Stimulated activated CD4-positive, alpha-beta T cell treated with anti-CD3 and anti-CD28 coated beads, TNF-alpha, amount 100 ng/mL, for 48 hours (primary cell): ENCODE measurements around the gene GNG7.
A peak's percentile ranks its signal among the peaks of the same experiment; 100 is the strongest.
"Not testable (repeated sequence)": the region's sequence is repeated elsewhere in the genome, so short reads cannot be mapped to it uniquely, and the experiment has no call there.

Source experiments
- DNase-seq, 3 donors: peaks; one replicate each; pipeline ENCODE4 v3.0.0-alpha.2; 2020; ENCODE audit warnings: low read depth in 3 of 3

GNG7 gene

GRCh38 chr19:2551172-2551863, 151.2 kb downstream of the GNG7 start:
- no peak for DNase-seq

- no peak for DNase-seq
Observed at GRCh38 chr19:2550431-2551171, 151.9 kb downstream of the GNG7 start.

- no peak for DNase-seq
Observed at GRCh38 chr19:2549701-2550191, 152.7 kb downstream of the GNG7 start.

- no peak for DNase-seq
Observed at GRCh38 chr19:2548966-2549365, 153.5 kb downstream of the GNG7 start.

GRCh38 chr19:2547721-2548120, 154.8 kb downstream of the GNG7 start:
- DNase-seq = no peak

- no peak for DNase-seq
Observed at GRCh38 chr19:2547033-2547680, 155.3 kb downstream of the GNG7 start.

- DNase-seq = no peak
Observed at GRCh38 chr19:2546128-2547032, 156.1 kb downstream of the GNG7 start.

- not testable (repeated sequence) for DNase-seq
Observed at GRCh38 chr19:2545416-2546127, 156.9 kb downstream of the GNG7 start.

- DNase-seq = no peak
Observed at GRCh38 chr19:2544576-2545415, 157.7 kb downstream of the GNG7 start.

- peak; percentile 37 to 62 (median 41) for DNase-seq
Observed at GRCh38 chr19:2543463-2544442, 158.7 kb downstream of the GNG7 start.

- DNase-seq = not testable (repeated sequence)
Observed at GRCh38 chr19:2543072-2543462, 159.4 kb downstream of the GNG7 start.

GRCh38 chr19:2542341-2543069, 160.0 kb downstream of the GNG7 start:
- DNase-seq = no peak

GRCh38 chr19:2540646-2541454, 161.6 kb downstream of the GNG7 start:
- DNase-seq = no peak

- no peak for DNase-seq
Observed at GRCh38 chr19:2540251-2540645, 162.2 kb downstream of the GNG7 start.

- no peak for DNase-seq
Observed at GRCh38 chr19:2538096-2538757, 164.3 kb downstream of the GNG7 start.

- not testable (repeated sequence) for DNase-seq
Observed at GRCh38 chr19:2537584-2537983, 164.9 kb downstream of the GNG7 start.

- DNase-seq = no peak
Observed at GRCh38 chr19:2536461-2536860, 166.0 kb downstream of the GNG7 start.
